ENCODE data around the gene USP35.

DNA sequence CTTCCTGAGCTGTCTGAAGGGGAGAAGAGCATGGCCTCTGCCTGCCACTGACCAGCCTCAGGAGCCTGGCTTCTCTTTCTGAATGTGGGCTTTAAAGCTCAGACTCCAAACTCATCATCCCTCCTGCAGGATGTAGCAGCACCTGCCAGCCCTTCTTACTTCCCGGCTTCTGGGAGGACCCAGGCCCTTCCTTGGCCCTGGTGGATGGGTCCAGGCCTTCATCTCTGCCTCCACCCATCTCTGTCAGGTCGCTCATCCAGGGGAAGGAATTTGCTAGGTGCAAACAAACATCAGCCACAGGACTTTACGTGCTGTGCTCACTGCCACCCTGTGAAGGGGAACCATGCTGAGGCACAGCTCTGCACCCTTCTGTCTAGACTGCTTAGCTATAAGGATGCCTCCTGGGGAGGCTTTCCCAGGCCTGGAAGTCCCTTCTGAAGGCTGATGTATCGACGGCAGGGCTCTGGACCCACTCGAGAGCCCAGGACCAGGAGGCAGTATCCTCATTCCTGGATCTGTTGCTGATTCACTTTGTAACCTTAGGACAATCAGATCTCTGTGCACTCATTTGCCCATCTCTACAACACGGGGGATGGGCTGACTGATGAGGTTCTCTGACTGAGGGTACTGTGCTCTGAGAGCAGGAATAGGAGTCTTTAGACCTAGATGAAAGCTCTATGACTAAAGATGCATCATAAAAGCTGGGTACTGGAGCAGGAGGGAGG is 30.9 kb downstream of the USP35 start:
- TF ChIP-seq, protein P1, sequence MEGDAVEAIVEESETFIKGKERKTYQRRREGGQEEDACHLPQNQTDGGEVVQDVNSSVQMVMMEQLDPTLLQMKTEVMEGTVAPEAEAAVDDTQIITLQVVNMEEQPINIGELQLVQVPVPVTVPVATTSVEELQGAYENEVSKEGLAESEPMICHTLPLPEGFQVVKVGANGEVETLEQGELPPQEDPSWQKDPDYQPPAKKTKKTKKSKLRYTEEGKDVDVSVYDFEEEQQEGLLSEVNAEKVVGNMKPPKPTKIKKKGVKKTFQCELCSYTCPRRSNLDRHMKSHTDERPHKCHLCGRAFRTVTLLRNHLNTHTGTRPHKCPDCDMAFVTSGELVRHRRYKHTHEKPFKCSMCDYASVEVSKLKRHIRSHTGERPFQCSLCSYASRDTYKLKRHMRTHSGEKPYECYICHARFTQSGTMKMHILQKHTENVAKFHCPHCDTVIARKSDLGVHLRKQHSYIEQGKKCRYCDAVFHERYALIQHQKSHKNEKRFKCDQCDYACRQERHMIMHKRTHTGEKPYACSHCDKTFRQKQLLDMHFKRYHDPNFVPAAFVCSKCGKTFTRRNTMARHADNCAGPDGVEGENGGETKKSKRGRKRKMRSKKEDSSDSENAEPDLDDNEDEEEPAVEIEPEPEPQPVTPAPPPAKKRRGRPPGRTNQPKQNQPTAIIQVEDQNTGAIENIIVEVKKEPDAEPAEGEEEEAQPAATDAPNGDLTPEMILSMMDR (IDR thresholded peaks at IDR 0.05) = no peak
- no peak for TF ChIP-seq GABPA (IDR thresholded peaks at IDR 0.05; ENCODE audit: low read depth)
- TF ChIP-seq, protein P2, sequence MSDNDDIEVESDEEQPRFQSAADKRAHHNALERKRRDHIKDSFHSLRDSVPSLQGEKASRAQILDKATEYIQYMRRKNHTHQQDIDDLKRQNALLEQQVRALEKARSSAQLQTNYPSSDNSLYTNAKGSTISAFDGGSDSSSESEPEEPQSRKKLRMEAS (IDR thresholded peaks at IDR 0.05; ENCODE audit: low read depth) = no peak
- TF ChIP-seq, protein P3, sequence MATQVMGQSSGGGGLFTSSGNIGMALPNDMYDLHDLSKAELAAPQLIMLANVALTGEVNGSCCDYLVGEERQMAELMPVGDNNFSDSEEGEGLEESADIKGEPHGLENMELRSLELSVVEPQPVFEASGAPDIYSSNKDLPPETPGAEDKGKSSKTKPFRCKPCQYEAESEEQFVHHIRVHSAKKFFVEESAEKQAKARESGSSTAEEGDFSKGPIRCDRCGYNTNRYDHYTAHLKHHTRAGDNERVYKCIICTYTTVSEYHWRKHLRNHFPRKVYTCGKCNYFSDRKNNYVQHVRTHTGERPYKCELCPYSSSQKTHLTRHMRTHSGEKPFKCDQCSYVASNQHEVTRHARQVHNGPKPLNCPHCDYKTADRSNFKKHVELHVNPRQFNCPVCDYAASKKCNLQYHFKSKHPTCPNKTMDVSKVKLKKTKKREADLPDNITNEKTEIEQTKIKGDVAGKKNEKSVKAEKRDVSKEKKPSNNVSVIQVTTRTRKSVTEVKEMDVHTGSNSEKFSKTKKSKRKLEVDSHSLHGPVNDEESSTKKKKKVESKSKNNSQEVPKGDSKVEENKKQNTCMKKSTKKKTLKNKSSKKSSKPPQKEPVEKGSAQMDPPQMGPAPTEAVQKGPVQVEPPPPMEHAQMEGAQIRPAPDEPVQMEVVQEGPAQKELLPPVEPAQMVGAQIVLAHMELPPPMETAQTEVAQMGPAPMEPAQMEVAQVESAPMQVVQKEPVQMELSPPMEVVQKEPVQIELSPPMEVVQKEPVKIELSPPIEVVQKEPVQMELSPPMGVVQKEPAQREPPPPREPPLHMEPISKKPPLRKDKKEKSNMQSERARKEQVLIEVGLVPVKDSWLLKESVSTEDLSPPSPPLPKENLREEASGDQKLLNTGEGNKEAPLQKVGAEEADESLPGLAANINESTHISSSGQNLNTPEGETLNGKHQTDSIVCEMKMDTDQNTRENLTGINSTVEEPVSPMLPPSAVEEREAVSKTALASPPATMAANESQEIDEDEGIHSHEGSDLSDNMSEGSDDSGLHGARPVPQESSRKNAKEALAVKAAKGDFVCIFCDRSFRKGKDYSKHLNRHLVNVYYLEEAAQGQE (IDR thresholded peaks at IDR 0.05; ENCODE audit: low read depth, low read length) = no peak
- no peak for TF ChIP-seq JUND (IDR thresholded peaks at IDR 0.05)
- no peak for TF ChIP-seq EP300 (IDR thresholded peaks at IDR 0.05; ENCODE audit: borderline replicate concordance in 1 of 2, low read depth in 1 of 2, low read length in 1 of 2)
- no peak for TF ChIP-seq FOSL2 (IDR thresholded peaks at IDR 0.05; ENCODE audit: borderline replicate concordance, low read depth)
- TF ChIP-seq MEF2A (IDR thresholded peaks at IDR 0.05; ENCODE audit: borderline replicate concordance, low read depth) = no peak
- TF ChIP-seq EZH2phosphoT487 (IDR thresholded peaks at IDR 0.05; ENCODE audit: borderline replicate concordance, low read depth) = no peak

Data from SK-N-SH (cell line).